GM18868 (cell line): Measurements from ENCODE around the gene AASS.
"Not testable (repeated sequence)": the region's sequence is repeated elsewhere in the genome, so short reads cannot be mapped to it uniquely, and the experiment has no call there.

ENCODE experiments used
- ATAC-seq: cut with Tn5 transposase; IDR thresholded peaks from one replicate; pipeline ENCODE4 v1.9.1; 2021; ENCODE audit warnings: mild to moderate bottlenecking, moderate library complexity; ENCODE audit not compliant: unreplicated experiment

Gene AASS

DNA sequence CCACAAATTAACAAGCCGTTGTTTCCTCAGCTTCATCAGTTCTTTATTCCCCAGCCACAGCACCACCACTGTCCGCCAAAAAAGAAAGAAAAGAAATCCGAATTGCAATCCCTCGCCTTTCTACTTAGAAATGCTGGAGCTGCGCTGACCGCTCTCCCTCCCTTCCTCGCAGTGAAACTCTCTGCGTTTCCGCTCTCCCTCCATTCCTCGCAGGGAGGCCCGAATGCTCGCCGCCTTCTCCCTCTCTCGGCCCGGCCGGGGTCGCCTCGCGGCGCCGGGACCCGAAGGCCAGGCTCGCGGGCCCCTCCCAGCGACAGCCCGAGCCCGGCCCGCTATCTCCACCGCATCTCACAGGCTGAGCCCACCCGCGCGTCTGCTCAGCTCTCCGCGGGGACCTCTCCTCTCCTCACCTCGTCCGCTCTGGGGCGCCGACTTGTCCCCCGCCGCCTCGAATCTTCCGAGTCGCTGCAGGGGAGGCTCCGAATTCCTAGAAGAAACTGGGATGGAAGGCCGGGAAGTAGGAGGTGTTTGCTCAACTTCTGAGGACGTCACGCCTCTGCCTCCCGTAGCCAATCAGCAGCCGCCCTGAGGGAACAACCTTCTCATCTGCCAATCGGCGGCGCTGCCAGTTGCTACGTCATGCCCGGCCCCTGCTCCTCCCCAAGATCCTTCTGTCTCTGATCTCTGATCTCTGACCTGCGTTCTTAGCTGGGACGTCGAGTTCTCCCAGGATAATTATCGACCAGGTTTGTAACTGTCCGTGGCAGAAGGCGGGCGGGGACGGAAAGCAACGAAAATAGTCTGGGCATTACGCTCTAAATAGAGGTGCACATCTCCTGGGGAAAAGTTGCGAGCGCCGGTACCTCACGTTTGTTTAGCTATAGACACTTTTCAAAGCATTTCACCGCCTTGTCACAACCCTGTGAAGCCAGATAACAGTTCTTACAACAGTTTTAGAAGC lies at the start of gene AASS:
AASS (minus strand) TSS at position 499 of the 961 bp plus-strand sequence. CDS start 10,523 bp downstream, outside the sequence.
- peak; percentile 99 for ATAC-seq

GRCh38 chr7:122188785-122189184 lies 44.7 kb upstream of the AASS start:
- ATAC-seq, result no peak

GRCh38 chr7:122183106-122183505 lies 39.1 kb upstream of the AASS start:
- ATAC-seq, result no peak

- no peak for ATAC-seq
These were observed 38.0 kb upstream of the AASS start for GRCh38 chr7:122182081-122182480.

DNA sequence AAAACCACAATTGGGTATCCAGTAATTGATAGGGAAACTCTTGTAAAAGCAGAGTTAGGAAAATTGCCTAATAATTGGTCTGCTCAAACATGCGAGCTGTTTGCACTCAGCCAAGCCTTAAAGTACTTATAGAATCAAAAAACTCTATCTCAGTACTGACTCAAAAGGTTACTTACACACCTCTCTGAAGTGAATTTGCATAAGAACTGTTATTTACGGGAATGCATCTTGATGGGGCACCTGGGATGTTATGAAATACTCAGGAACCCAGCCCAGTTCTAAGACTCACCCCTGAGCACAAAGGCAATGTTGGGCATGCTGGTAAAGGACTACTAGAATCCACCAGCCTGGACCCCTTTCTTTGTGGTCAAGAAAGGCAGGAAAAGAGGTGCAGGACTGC lies 28.1 kb upstream of the AASS start:
- ATAC-seq, result not testable (repeated sequence)

- no peak for ATAC-seq
These were observed 22.7 kb upstream of the AASS start for GRCh38 chr7:122166740-122167139.

DNA sequence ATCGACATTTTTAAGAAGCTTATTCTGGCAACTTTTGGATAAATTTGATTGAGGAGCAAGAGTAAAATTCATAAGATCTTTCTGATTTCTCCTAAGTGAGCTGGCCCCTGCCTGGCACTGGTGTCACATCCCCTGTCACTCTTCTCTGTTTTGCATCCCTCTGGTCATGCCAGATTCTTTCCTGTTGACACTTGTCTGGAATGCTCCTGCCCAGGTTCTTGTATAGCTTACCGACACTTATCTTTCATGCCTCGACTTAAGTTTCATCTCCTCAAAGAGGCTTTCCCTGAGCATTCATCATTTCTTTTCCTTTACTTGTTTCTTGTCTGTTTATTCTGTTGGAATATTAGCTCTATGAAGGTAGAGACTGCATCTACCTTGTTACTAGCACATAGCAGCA lies 22.2 kb upstream of the AASS start:
- ATAC-seq, result no peak

GRCh38 chr7:122161628-122162027 lies 17.6 kb upstream of the AASS start:
- ATAC-seq, result no peak

- ATAC-seq, result no peak
These were observed 11.5 kb upstream of the AASS start for GRCh38 chr7:122155566-122155965.

GRCh38 chr7:122148878-122149277 lies 4.8 kb upstream of the AASS start:
- ATAC-seq, result no peak

GRCh38 chr7:122148081-122148480 lies 4.0 kb upstream of the AASS start:
- no peak for ATAC-seq

DNA sequence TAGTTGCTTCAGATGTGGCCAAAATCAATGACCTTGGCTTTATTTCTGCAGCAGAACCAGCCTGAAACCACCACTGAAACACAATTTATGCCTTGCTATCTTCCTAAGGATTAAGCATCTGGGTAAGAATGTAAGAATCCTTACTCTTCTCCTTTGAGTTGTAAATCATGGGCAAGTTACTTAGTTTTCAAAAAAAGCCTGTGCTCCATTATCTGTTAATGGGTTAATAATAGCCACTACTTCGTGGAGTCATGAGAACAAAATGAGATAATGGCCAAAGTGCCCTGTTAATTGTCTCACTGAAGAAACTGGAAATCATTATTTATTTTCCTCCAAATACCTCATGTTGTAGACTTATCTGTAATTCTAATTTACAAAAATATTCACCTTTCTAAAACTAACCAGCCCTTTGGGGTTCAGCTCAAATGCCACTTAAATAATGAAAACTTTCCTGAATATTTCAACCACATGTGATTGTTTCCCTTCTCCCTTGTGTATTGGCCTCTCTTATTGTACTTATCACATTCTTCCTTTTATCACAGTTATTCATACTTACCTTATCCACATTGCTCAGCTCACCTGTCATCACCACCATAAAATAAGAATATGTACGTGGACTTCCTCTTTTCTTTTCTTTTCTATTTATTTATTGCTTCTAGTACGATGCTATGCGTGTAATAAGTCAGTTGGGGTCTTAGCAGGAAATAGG lies 2.0 kb upstream of the AASS start:
- no peak for ATAC-seq

GRCh38 chr7:122143376-122143750 lies 686 bp downstream of the AASS start:
- peak; percentile 2 for ATAC-seq

GRCh38 chr7:122140918-122141317 lies 3.1 kb downstream of the AASS start:
- ATAC-seq, result no peak

DNA sequence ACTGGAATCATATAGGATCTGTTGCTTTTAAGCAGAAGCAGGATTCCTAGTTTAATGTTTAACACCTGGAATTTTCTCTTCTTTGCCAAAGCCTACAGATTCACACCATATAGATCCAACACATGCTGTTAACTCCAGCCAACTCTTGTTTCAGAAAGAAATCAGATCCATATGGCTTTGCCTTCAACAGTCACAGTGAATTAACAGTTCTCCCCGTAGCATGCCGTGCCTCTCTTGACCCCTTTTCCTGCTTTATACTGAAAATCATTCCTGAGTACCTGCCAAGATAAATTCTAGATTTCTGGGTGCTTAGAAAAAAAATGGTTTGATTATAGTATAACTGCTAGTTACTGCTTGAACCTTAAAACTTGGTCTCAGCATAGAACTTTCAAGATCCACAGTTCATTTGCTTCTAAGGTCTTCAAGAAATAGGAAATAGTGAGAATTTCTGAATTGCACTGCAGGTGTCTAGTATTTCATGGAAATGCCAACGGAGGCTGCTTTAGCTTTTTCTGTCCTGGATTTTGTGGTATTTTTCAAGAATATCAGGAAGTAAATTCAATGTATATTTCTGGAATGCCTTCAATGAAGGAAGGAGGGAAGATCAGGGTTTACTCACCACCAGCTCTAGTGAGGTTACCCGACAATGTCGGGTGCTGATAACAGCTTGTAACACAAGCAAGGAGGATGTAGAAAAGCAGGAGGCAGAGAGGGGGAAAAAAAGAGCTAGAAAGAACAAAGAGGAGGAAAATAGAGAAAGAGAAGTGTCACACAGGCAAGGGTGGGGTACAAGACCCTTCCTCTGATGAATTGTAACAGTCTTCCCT lies 6.6 kb downstream of the AASS start:
- no peak for ATAC-seq

DNA sequence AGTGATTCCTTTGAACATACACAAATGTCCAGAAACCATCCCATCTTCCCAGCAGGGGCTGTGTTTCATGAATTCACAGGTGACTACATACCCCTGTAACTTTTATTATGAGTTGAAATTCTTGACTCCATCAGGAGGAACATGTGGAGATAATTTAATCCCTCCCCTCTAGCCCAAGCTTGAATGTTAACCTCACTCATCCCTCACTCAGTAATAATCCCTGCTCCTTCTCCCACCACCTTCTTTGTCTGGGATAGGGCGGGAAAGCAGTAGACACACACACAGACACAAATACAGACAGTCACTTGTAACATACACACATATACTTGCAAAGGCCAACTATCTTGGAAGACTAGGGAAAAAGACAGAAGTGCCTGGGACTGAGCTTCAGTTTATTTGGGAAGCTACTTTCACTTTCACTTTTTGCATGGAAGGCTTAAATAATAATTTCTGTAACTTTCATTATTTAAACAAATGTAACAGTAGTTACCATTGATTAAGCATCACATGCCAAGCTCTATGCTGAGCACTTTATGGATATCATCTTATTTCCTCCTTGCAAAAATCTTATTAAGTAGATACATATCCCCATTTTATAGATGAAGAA lies 7.3 kb downstream of the AASS start:
- ATAC-seq, result no peak

GRCh38 chr7:122136078-122136477 lies 8.0 kb downstream of the AASS start:
- ATAC-seq, result no peak

DNA sequence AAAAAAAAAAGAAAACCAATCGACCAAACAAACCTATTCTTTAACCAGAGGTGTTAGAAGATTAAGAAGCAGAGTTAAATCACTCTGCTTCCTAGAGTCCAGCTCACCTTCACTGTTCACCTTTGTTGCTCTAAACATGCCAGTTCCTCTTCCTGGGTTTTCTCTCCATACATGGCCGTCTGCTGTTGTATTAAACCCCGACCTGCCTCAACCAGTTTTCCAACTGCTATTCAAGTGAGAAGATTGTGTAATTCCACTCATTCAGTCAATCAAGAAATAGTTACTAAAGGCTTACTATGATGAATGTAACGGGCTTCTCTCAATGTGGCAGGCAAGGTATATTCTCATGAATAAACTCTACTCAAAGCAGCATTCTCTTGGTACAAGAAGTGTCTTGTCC lies 8.8 kb downstream of the AASS start:
- no peak for ATAC-seq

DNA sequence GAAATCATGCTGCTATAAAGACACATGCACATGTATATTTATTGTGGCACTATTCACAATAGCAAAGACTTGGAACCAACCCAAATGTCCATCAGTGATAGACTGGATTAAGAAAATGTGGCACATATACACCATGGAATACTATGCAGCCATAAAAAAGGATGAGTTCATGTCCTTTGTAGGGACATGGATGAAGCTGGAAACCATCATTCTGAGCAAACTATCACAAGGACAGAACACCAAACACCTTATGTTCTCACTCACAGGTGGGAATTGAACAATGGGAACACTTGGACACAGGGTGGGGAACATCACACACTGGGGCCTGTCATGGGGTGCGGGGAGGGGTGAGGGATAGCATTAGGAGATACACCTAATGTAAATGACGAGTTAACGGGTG lies 9.3 kb downstream of the AASS start:
- ATAC-seq, result not testable (repeated sequence)

DNA sequence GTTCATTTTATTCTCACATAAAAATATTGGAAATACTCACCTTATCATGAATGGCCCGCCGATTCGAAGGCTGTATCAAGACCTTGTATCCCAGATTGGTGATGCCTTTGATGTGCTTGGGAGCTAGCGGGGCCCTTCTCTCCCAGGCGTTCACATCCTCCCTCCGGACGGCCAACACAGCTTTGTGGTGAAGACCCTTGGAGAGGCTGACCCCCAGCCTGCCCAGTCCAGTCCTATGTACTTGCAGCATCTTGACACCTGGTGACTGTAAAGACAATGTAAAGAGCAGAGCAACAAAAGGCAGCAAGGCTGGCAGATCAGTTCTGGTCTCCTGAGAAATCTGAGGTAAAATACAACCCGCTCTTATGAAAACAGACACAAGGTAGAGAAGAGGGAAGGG lies 10.6 kb downstream of the AASS start:
- ATAC-seq, result no peak

DNA sequence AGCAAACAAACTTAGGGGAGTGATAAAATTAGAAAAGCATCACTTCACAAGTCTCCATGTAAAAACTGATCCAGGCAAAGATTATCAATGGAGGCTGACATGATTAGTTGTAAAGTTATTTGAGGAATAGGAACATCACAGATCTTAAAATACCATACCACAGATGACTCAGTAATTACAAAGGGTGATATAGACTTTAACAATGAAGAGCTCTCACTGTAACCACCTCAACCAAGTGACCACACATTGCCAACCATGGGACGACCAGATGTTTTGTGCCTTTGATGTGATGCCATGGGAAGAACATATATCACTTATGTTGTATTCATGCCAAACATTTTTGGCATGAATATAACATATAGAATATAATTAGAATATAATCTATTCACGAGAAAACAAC lies 11.7 kb downstream of the AASS start:
- ATAC-seq, result no peak
